SW 1271 (cell line): Measurements from ENCODE around the gene TRNT1.

Experiments
- DNase-seq, 2 experiments: peaks; one replicate each; lab custom pipeline; 2025; lab: John Stamatoyannopoulos, UW

The TRNT1 gene

DNA sequence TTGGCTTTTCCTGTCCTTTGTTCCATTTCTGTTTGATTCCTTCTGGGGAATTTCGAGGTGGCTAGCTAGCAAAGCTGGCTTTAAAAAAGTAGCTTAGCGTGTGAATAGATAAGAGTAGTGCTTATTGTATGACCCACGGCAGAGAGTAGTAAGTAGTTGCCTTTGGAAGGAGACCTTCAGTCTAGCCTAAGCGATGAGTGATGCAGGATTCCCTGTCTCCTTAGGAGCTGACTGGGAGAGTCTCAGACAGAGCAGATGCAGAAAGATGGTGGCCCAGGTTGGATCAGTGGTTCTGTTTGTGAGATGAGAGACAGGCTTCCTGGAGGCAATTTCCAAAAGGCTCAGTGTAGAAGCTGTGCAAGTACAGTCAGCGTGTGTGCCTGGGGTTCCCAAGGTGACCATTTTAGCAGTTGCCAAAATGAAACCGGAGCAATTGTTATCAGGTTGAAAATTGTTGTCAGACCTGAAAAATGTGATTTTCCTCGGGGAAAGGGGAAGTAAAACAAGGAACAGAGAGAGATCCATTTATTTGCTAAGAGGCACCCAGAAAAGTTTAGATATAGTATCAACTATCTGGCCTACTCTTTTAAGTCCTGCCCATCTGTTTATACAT, 15.9 kb upstream of the TRNT1 start:
- DNase-seq = no peak

DNA sequence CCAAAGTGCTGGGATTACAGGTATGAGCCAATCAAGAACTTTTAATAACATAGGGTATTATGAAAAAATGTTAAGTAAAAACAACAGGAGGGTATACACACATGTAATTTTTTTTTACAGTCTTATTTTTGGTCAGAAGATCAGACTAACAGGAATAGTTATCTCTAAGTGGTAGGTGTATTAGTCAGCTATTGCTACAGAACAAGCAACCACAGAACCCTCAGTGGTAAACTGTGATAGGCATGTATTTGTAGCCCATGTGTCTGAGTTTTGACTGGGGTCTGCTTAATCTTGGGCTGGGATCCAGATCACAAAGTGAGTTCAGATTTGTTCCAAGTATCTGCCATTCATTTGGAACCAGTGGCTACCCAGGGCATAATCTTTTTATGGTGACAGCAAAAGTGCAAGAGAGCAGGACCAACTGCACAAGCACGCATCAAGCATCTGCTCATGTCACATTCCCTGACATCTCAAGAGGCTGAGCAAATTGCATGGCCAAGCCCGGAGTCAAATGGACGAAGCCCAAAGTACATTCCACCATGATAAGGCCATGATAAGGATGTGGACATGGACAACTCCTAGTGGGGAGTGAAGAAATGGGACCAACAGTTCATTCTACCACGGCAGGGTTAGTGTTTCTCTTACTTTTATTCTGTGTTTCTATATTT, 13.6 kb upstream of the TRNT1 start:
- DNase-seq = no peak

DNA sequence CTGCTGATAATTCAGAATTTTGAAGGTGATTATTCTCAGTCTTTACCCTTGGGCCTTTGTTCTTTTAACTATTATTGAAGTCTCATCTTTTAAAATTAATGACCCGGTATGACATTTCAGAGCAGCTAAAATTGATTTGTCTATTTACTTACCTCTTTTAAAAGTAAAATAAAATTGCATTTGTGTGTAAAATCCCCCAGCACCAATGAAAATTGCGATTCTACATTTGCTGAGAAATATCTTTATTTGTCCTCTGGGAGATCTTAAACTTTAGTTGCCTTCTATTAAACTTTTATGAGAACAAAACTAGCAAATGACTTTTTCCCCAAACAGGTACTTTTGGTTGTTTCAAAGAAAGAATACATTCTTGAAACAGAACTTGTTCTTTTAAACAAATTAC, 9.1 kb upstream of the TRNT1 start:
- no peak for DNase-seq

DNA sequence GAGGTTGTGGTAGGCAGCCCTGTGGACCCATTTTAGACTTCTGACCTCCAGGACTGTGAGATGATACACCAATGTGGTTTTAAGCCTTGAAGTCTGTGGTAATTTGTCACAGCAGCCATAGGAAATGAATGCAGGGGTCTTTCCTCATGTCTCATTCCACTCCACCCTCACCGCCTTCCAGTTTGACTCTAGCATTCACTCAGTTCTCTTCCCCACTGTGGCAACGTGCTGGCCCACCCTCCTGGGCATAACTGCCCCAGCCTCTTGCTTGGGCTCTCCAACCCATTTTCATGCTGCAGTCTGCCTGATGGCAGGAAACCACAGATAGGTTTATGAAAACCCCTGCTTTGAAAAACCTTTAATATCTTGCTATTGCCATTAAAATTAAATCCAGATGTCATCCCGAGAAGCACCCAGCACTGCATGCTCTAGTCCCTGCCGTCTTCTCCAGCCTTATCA, 7.3 kb upstream of the TRNT1 start:
- no peak for DNase-seq

DNA sequence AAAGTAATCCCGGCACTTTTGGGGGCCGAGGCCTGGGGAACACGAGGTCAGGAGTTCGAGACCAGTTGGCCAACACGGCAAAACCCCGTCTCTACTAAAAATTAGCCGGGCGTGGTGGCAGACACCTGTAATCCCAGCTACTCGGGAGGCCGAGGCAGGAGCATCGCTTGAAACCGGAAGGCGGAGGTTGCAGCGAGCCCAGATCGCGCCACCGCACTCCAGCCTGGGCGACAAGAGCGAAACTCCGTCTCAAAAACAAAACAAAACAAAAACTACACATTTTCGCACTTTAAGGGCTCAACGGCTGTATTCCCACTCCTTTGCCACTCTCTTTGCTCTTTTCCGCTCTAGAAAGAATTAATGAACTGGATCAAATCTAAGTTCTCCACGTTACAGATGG, 763 bp upstream of the TRNT1 start:
- DNase-seq = no peak

DNA sequence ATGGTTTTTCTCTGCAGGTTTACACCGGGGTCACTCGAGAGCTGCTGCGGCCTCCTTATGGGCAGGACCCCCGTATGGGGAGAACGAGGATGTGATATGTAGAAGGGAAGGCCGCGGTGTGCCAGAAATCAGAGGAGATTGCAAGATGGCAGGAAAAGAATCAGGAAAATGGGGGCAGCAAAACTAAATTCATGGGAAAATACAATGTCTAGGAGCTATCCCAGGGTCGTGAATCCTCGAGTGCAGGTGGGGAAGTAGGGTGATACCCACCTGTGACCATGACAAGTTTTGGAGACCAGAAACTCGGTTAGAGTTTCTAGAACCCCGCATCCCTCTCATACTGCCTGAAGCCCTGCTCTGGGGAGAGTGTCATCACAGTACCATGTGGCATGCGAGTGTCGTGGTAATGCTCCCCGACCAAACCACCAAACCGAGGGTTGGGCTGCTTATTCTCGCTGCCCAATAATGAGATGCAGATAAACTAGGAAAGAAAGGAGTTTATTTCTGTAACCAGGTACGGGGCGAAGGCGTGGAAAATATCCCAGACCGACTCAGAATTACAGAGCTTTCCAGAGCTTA, 781 bp downstream of the TRNT1 start:
- no peak for DNase-seq

DNA sequence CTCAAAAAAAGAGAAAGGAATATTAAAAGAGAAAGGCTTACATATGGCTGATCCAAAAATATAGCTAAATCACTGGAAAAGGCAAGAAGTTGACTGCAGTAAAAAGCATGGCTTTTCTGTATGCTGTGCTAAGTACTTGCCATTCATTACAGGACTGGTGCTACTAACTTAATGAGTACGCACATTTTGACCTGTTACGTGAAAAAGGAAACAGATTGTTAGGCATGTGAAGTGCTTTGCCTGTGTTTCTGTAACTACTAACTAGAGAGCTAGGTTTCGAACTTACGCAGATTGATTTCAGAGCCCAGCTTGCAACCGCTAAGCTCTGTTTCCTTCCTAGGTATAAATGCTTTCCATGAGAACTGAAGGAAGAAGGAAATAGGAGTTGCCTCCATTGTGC, 2.8 kb downstream of the TRNT1 start:
- DNase-seq = no peak

DNA sequence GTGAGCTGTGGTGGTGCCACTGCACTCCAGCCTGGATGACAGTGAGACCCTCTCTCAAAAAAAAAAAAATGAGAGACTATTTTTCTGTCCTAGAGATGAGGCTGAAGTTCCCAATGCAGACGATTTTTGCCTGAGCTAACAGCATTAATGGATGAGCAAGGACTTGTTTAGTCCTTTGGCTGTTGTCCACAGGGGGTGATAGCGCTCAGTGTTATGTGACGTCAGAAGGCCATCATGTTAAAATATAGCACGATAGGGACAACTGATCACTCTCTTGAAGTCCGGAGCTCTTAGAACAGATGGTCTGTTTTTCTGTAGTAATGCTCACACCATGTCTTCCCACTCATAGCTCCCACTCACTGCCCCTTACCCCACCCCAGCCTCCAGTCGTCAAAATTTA, 6.8 kb downstream of the TRNT1 start:
- no peak for DNase-seq

DNA sequence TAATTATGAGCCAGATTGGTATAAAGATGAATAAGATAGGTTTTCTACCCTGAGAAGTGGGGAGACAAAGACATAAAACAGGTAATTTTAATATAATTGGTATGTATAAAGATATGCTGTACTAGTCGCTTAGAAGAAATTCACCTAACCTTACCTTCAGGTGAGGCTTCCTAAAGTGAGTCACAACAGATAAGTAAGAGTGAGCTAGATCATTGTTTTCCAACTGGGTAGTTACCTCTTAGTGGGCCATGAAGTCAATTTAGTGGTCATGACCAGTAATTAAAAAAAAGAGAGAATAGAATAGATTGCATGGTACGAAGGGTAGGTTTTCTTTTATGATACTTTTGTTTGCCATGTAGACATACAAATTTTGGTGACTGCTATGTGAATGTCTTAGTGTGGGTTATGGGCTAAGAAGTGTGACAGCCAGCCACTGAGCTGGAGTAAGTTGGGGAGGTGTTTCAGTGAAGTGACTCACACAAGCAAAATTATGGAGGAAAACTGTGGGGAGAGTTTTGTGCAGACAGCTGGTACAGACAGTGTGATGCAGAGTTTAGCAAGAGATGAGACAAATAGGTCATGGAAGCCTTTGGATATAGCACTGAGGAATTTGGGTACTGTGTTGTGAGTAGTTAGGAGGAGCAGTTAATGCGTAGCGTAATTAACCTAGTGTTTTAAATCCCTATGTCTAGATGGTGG, 8.2 kb downstream of the TRNT1 start:
- no peak for DNase-seq

DNA sequence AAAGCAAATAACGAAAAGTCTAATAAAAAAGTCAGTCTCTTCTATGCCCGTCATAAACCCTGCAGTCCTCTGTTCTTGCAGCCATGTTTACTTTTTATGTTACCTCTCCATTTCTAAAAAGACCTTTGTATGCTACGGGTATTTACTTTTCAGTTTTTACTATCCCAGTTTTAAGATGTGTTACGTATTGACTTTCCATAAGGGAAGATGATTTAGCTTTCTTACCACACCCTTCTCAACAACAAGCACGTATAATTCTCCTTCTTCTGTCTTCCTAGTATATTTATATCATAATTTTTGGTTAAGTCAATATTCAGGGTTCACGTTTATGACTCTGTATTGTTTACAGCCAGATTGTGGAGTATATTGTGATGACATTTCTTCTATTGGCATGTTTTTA, 10.8 kb downstream of the TRNT1 start:
- DNase-seq = no peak

DNA sequence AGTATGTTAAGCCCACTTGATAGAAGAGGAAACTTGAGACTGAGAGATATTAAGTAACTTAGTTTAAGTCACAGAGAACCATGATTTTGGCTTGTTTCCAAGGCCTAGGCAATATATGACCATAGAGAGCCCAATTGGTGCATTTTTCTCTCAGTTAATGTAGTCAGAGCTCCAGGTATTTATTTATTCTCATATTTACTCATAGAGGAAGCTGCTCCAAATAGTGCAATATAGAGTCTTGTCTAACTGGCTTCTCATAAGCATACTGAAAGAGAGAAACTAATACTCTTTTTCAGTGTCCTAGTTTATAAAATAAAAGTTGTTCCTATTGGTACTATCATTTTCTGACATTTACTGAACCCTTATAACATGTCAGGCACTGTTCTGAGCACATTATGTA, 15.2 kb downstream of the TRNT1 start:
- DNase-seq = no peak

DNA sequence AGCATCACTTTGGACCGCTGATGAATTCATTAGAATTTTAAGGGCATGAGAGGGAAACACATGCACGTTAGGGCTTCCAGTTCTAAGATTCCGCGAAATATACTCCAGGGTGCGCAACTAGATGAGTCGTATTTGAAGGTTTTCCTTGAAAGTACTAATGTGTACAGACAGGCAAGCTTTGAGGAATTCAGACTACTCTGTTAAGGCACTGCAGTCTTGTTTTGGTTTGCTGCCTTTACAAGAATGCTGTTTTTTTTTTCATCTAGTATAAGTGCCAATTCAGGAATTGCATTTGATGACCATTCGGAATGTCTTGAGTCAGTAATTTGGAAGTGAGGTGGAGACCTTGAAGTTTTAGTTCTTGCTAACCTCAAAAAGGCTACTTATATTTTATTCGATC, 19.1 kb downstream of the TRNT1 start:
- DNase-seq = no peak

DNA sequence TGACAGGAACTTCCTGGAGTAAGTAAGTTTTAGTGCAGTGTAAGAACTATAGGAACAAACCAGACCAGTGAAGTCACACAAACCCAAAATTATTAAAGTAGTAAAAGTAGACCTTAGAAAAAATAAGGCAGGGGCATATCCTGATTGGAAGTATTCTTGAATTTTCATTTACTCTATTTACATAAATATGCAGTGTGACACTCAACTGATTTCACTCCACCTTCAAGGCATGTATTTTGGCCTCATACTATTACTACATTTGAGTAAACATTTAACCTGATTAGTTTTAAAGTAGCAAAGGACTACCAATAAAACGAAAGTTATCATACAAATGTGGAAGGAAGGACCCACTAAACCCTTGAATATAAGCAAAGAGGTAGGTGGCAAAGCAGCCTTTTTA, 22.8 kb downstream of the TRNT1 start:
- no peak for DNase-seq

DNA sequence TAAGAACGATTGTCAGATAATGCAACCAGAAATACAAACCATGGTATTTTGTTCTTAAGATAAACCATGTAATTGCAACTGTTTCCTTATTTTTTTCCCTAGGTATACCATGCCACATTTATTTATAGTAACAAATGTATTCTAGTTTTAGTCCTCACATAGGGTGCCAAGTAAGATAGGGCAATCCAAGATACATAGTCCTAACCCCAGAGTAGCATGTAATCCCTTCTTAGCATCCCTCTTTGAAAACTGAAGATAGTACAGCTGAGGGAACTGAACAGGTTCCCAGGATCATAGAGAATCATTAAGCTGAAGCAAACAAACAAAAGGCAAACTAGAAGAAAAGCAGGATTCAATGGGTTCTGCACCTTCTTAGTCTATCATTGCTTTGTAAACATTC, 24.8 kb downstream of the TRNT1 start:
- DNase-seq = no peak

DNA sequence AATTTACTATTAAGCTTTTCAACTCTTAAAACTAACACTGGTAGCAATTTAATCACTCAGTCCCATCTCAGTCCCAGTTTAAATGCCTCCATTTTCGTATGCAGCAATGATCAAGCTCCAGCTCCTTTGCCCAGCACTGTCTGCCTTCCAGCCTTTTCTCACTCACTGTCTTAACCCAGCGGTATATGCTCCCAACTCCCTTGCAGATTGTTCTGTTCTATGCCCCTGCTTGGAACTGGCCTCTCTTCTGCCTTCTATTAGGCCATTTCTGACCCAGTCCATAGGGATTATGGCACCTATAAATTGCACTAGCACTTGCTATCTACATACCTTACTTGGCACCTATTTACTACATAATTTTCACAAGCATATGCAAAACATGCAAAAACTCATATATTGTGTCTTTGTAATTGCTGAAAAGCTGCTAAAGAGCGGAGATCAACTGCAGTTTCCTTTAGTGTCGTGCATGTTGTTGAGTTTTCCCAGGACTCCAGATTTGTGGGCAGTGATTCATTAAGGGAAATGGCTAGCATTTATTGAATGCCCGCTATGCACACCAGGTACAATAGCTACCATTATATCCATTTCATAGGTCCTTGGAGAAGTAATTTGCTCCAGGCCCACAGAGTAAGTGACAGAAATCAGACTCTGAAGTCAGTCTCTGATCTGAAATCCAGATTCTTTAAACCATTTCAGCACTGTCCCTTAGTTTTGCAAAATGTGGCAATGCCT, 28.3 kb downstream of the TRNT1 start:
- no peak for DNase-seq

DNA sequence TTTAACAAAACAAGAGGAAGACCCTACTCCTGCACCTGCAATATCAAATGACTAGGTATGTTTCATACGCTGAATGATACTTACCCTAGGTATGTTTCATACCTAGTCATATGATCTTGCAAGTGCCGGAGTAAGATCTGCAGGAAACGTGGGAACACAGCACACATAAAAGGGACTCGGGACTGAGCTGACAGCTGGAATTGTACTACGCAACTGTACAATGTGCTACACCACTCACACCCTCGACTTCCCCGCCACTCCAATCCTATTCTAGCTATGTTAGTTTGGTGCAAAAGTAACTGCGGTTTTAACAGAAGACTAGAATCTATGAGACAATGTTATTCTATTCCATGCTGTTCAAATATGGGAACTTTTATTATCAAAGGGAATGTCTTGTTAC, 30.7 kb downstream of the TRNT1 start:
- DNase-seq = no peak

DNA sequence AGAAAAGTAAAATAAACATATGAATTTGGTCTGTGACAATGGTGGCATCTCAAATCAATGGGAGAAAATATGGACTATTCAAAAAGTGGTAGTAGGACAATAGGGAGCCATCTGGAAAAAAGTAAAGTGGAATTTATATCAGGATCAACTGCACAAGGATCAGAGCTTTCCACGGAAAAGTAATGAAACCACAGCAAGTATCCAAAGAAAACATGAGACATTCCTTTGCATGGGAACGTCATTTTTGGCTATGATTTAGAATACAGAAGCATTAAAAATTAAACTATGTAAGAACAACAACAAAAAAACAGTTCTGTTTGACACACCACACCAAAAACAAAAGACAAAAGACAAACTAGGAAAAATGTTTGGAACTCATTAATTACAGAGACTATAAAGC, 34.1 kb downstream of the TRNT1 start:
- no peak for DNase-seq

DNA sequence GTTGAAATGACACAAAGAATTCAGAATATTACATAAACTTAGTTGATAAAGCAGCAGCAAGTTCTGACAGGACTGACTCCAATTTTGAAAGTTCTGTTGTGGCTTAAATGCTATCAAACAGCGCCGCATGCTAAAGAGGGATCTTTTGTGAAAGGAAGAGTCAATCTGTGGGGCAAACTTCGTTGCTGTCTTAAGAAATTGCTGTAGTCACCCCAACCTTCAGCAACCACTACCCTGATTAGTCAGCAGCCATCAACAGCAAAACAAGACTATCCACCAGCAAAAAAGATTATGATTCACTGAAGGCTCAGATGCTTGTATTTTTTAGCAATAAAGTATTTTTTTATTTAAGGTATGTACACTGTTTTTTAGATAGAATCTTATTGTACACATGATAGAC, 38.5 kb downstream of the TRNT1 start:
- no peak for DNase-seq

DNA sequence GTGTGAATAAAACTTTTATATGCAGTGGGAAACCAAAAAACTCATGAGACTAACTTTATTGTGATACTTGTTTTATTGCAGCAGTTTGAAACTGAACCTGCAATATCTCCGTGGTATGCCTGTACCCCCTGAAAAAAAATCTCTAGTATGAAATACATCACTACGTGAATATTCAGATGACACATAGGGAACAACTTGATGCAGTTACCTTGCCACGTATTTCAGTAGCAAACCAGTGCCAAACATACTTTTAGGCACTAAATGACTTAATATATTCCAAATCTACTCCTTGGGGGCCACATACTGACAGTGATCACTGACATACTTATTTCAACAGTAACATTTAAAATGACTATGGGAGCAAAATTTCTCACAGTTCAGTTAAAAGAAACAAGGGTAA, 38.9 kb downstream of the TRNT1 start:
- no peak for DNase-seq

DNA sequence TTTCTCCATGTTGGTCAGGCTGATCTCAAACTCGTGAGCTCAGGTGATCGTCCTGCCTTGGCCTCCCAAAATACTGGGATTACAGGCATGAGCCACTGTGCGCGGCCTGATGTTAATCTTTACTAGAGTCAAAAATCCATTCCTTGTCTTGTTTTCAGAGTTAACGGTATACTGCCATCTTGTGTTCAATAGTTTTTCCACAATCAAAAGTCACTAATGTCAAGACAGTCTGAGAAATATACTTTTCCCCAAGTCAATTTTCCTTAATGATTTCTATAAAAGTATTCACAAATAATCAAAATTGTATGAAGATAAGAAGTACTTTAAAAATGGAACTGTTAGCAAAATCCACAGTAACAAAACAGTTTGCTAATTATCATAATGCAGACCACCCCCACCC, 44.3 kb downstream of the TRNT1 start:
- DNase-seq = peak in 1 of 2 experiments; percentile 34

DNA sequence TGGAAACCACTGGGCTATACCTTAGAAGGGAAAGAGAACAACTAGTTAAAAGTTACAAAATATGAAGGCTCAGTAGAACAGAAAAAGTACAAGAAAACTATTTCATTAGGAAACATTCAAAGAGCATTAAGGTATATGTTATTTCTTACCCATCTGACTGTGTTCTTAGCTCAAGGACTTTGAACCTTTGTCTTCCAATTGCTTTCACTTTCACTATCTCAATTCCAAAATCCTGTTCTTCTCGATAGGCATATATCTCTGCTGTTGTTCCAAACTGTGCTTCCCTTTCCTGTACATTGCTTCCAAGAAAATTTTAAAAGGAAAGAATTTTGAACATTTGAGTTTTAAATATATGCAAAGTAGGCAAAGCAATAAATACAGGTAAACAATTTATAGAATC, 45.9 kb downstream of the TRNT1 start:
- DNase-seq = no peak

DNA sequence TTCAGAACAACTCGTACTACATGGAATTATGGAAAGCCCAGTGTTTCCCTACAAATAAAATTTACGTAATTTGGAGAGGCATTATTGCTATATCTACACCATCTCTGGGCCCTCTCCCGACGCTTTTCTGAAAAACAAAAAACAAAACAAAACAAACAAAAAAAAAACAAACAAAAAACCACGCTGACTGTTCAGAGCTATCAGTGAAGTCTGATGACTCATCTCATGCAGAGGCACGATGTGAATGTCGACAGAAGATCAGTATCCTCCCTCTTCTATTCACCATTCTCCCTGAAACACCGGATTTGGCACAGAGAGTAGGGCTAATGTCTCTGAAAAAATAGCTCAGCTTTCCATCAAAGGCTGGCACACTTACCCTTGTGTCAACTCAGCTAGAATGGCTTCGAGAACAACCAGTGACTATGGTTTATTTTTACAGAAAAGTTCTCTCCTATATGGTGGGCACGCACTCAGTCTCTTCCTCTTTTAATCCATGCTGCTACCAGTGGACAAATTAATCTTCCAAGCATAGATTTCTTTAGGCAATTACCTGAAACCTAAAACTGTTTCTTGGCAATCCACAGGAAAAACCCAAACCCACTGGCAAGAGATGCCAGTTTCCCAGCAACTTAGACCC, 51.2 kb downstream of the TRNT1 start:
- peak in 1 of 2 experiments; percentile 7 for DNase-seq
